H1 (cell line): ENCODE data around the gene TRNP1. TPM values are rescaled to one million over a fixed set of nuclear protein-coding genes. Genes with fewer than 3 reads are reported as not detected.

ENCODE experiments used
- CTCF ChIA-PET: fragments of 300-600 bp; sonication (Branson Sonifier 250); formaldehyde crosslinking; loops from one replicate; lab custom pipeline; 2021; ENCODE audit not compliant: partially characterized antibody; lab: Charles Lee
- POLR2A ChIA-PET: fragments of 300-600 bp; sonication (Branson Sonifier 250); formaldehyde crosslinking; loops from one replicate; lab custom pipeline; 2021; ENCODE audit warnings: inconsistent platforms; ENCODE audit not compliant: partially characterized antibody; lab: Charles Lee
- DNase-seq, 2 experiments: peaks; one replicate each; pipeline versions ENCODE4 v3.0.0 to v3.0.0-alpha.2; 2010 to 2022; ENCODE audit warnings: low spot score in 2 of 2, low read depth in 1 of 2, mixed read lengths in 1 of 2
- FAIRE-seq: peaks from 2 replicates; lab custom pipeline; 2011; peaks lifted over from hg19 to GRCh38; lab: Jason Lieb, UNC
- H2AFZ ChIP-seq: 2 replicates; pipeline ENCODE4 v1.8.1; 2012; ENCODE audit warnings: low read length, inconsistent platforms
- H2AK5ac ChIP-seq: 2 replicates; pipeline ENCODE4 v1.6.1; 2013; ENCODE audit warnings: low read depth, low read length
- H2BK120ac ChIP-seq: replicated peaks from 2 replicates; pipeline ENCODE3; 2013; ENCODE audit warnings: low read depth, low read length, inconsistent platforms
- H2BK12ac ChIP-seq: 2 replicates; pipeline ENCODE4 v1.6.1; 2013; ENCODE audit warnings: low read depth, low read length
- H2BK15ac ChIP-seq: 2 replicates; pipeline ENCODE4 v1.6.1; 2013; ENCODE audit warnings: low read length
- H2BK20ac ChIP-seq: 2 replicates; pipeline ENCODE4 v1.6.1; 2013; ENCODE audit warnings: low read length
- H2BK5ac ChIP-seq: 2 replicates; pipeline ENCODE4 v1.6.1; 2013; ENCODE audit warnings: low read depth, low read length
- H3K14ac ChIP-seq: 2 replicates; pipeline ENCODE4 v1.6.1; 2013; ENCODE audit warnings: inconsistent platforms; ENCODE audit not compliant: insufficient read length
- H3K18ac ChIP-seq: 2 replicates; pipeline ENCODE4 v1.6.1; 2013; ENCODE audit warnings: low read length; ENCODE audit errors: extremely low read depth
- H3K23ac ChIP-seq: 2 replicates; pipeline ENCODE4 v1.6.1; 2013; ENCODE audit warnings: inconsistent platforms; ENCODE audit not compliant: insufficient read length
- H3K23me2 ChIP-seq: 2 replicates; pipeline ENCODE4 v1.6.1; 2013; ENCODE audit warnings: low read depth, low read length
- H3K27ac ChIP-seq: 2 replicates; pipeline ENCODE4 v1.6.1; 2011; ENCODE audit warnings: low read depth, low read length, inconsistent platforms
- H3K27me3 ChIP-seq, 4 experiments: replicated peaks in 1 of 4; 1 replicate in 1 of 4; 2 replicates in 3 of 4; pipeline versions ENCODE4 v1.6.1 to v1.8.1; 2011 to 2013; ENCODE audit warnings: low read length in 3 of 4, mild to moderate bottlenecking in 3 of 4, inconsistent platforms in 2 of 4, mixed read lengths in 2 of 4, moderate library complexity in 1 of 4; ENCODE audit not compliant: control insufficient read depth in 3 of 4, insufficient read depth in 3 of 4; ENCODE audit errors: extremely low read depth in 1 of 4
- H3K36me3 ChIP-seq, 4 experiments: 2 replicates each; pipeline versions ENCODE4 v1.6.1 to v1.8.1; 2011 to 2013; ENCODE audit warnings: mild to moderate bottlenecking in 4 of 4, low read length in 3 of 4, moderate library complexity in 2 of 4, control low read depth in 1 of 4, inconsistent platforms in 1 of 4; ENCODE audit not compliant: insufficient read depth in 4 of 4, control insufficient read depth in 2 of 4
- H3K4ac ChIP-seq: replicated peaks from 2 replicates; pipeline ENCODE3; 2013; ENCODE audit warnings: low read length, low read depth, mixed read lengths, inconsistent platforms; ENCODE audit not compliant: insufficient read length
- H3K4me1 ChIP-seq, 4 experiments: replicated peaks in 1 of 4; 1 replicate in 1 of 4; 2 replicates in 3 of 4; pipeline versions ENCODE4 v1.6.1 to v1.8.1; 2011 to 2013; ENCODE audit warnings: low read length in 3 of 4, inconsistent platforms in 2 of 4, mixed read lengths in 1 of 4; ENCODE audit not compliant: insufficient read depth in 4 of 4, control insufficient read depth in 3 of 4
- H3K4me2 ChIP-seq, 2 experiments: 2 replicates each; pipeline versions ENCODE4 v1.6.1 to v1.8.1; 2011 to 2013; ENCODE audit warnings: low read depth in 2 of 2, low read length in 2 of 2, control low read depth in 1 of 2, inconsistent platforms in 1 of 2, mild to moderate bottlenecking in 1 of 2; ENCODE audit not compliant: insufficient read depth in 1 of 2
- H3K4me3 ChIP-seq, 4 experiments: fragments of 200-600, 300-600 bp in 1 of 4; sonication (generic), shearing (Covaris generic), sonication (Bioruptor Twin) in 1 of 4; 2 replicates each; pipeline versions ENCODE4 v1.5.1 to v1.8.1; 2011 to 2016; ENCODE audit warnings: low read length in 4 of 4, low read depth in 3 of 4, control low read depth in 2 of 4, inconsistent platforms in 2 of 4, mild to moderate bottlenecking in 2 of 4, mixed read lengths in 1 of 4, moderate library complexity in 1 of 4; ENCODE audit not compliant: insufficient read depth in 2 of 4; ENCODE audit errors: extremely low read depth in 1 of 4
- H3K56ac ChIP-seq: replicated peaks from 2 replicates; pipeline ENCODE3; 2013; ENCODE audit warnings: low read depth, mild to moderate bottlenecking, mixed read lengths, low read length, inconsistent platforms; ENCODE audit not compliant: insufficient read length
- H3K79me1 ChIP-seq: 2 replicates; pipeline ENCODE4 v1.6.1; 2013; ENCODE audit warnings: low read depth, low read length, control low read depth
- H3K79me2 ChIP-seq, 2 experiments: 2 replicates each; pipeline versions ENCODE4 v1.6.1 to v1.8.1; 2012 to 2013; ENCODE audit warnings: low read length in 2 of 2, mild to moderate bottlenecking in 2 of 2, inconsistent platforms in 1 of 2; ENCODE audit not compliant: insufficient read depth in 2 of 2, control insufficient read depth in 1 of 2
- H3K9ac ChIP-seq, 4 experiments: replicated peaks in 1 of 4; 1 replicate in 1 of 4; 2 replicates in 3 of 4; pipeline versions ENCODE4 v1.6.1 to v1.8.1; 2011 to 2013; ENCODE audit warnings: low read depth in 3 of 4, low read length in 3 of 4, control low read depth in 2 of 4, mild to moderate bottlenecking in 2 of 4, moderate library complexity in 2 of 4, inconsistent platforms in 1 of 4; ENCODE audit errors: extremely low read depth in 1 of 4
- H3K9me3 ChIP-seq, 2 experiments: 2 replicates each; pipeline versions ENCODE4 v1.6.1 to v1.8.1; 2012 to 2013; ENCODE audit warnings: mild to moderate bottlenecking in 2 of 2, moderate library complexity in 2 of 2, control low read depth in 1 of 2, inconsistent platforms in 1 of 2, low read depth in 1 of 2, low read length in 1 of 2, mixed read lengths in 1 of 2; ENCODE audit not compliant: insufficient read depth in 2 of 2
- H4K20me1 ChIP-seq, 2 experiments: replicated peaks in 1 of 2; 2 replicates each; pipeline versions ENCODE3 to v1.8.1; 2011 to 2013; ENCODE audit warnings: inconsistent platforms in 2 of 2, low read length in 2 of 2, mild to moderate bottlenecking in 1 of 2; ENCODE audit not compliant: insufficient read depth in 2 of 2, control insufficient read depth in 1 of 2
- H4K5ac ChIP-seq: 2 replicates; pipeline ENCODE4 v1.6.1; 2013; ENCODE audit warnings: low read length, low read depth, mixed read lengths, inconsistent platforms; ENCODE audit not compliant: insufficient read length
- H4K8ac ChIP-seq: 2 replicates; pipeline ENCODE4 v1.8.0; 2013; ENCODE audit warnings: mild to moderate bottlenecking, moderate library complexity, low read length, inconsistent platforms; ENCODE audit not compliant: insufficient read depth; ENCODE audit errors: extremely low read depth
- H4K91ac ChIP-seq: replicated peaks from 2 replicates; pipeline ENCODE3; 2013; ENCODE audit warnings: low read length, mixed read lengths, inconsistent platforms; ENCODE audit not compliant: insufficient read length
- CHD1 ChIP-seq: IDR thresholded peaks from 2 replicates; pipeline ENCODE4 v1.6.1; 2012; ENCODE audit warnings: low read depth, low read length, improper control_type of control experiment
- RBBP5 ChIP-seq: IDR thresholded peaks from 2 replicates; pipeline ENCODE4 v1.7.1; 2012; ENCODE audit warnings: low read depth, mild to moderate bottlenecking, inconsistent platforms, low read length, moderate library complexity, borderline replicate concordance
- SRF ChIP-seq: IDR thresholded peaks from 2 replicates; pipeline ENCODE4 v1.6.1; 2011; ENCODE audit warnings: mild to moderate bottlenecking, low read depth, low read length, moderate library complexity
- TEAD4 ChIP-seq: IDR thresholded peaks from 2 replicates; pipeline ENCODE4 v1.6.1; 2012; ENCODE audit warnings: low read depth, low read length, inconsistent platforms, mixed read lengths
- WGBS, 2 experiments: shearing (Covaris generic) in 1 of 2; methylation state at CpG; one replicate each; pipeline versions ENCODE4 v1.1.6 to v1.1.7; 2013 to 2015; ENCODE audit warnings: low lambda C conversion rate in 2 of 2, mixed read lengths in 2 of 2, inconsistent platforms in 1 of 2, low coverage in 1 of 2, missing lambda C conversion rate in 1 of 2; ENCODE audit not compliant: insufficient replicate concordance in 2 of 2, insufficient coverage in 1 of 2, insufficient read length in 1 of 2; ENCODE audit errors: extremely low coverage in 1 of 2, missing lambda C conversion rate in 1 of 2; 5-methylcytosine and 5-hydroxymethylcytosine counted together
- polyA plus RNA-seq, 7 experiments: library from polyadenylated mRNA; depleted of rRNA in 3 of 7; stranded (reverse) in 5 of 7; unstranded in 2 of 7; fragments of >200 nt in 5 of 7; fragments of 200-250 nt in 2 of 7; gene quantifications; 1 replicate in 5 of 7; 2 replicates in 1 of 7; 4 replicates in 1 of 7; pipeline versions ENCODE4 v1.2.1 to v1.2.3, GENCODE V29; 2011 to 2013; ENCODE audit warnings: missing spikeins in 2 of 7, mixed read lengths in 2 of 7
- total RNA-seq: library from RNA; stranded (reverse); fragmentation: NEBNext Ultra II Directional; extraction: Animal tissue kit (Norgen Biotek cat#: 25700); gene quantifications from 2 replicates; pipeline ENCODE4 v1.2.1, GENCODE V29; 2021
- TF ChIP-seq, protein P1 (sequence below): IDR thresholded peaks from 2 replicates; pipeline ENCODE4 v1.6.1; 2012; ENCODE audit warnings: inconsistent platforms
- TF ChIP-seq, protein P2 (sequence below): IDR thresholded peaks from 2 replicates; pipeline ENCODE4 v1.6.1; 2012; ENCODE audit warnings: inconsistent platforms

TRNP1 gene
- total and polyA plus RNA-seq, 2 of the 8 experiments (the other 6 are each of a cell fraction or from before 2014, with no cell fraction given), result 51.7 to 102 TPM

GRCh38 chr1:27042670-27043069 is 49.2 kb downstream of the TRNP1 start:
- H3K27me3 ChIP-seq, result no peaks in the 10 kb centered on the region
- H3K4me2 ChIP-seq, result no peak overlapping the region
- peaks cover 7 to 25% (median 12%) of the 10 kb centered on the region in 4 experiments for H3K4me1 ChIP-seq
- H3K79me2 ChIP-seq, result no peaks in the 10 kb centered on the region
- no peak overlapping the region for H3K23ac ChIP-seq
- 0 out of 2 replicates have a peak overlapping the region, but pooled peaks have one; percentile 88 for H2BK12ac ChIP-seq
- no peak overlapping the region for H2BK15ac ChIP-seq
- H4K5ac ChIP-seq, result no peak overlapping the region
- H2BK120ac ChIP-seq, result no peak overlapping the region
- H3K4me3 ChIP-seq, result no peak overlapping the region
- no peaks in the 10 kb centered on the region for H3K9me3 ChIP-seq
- TF ChIP-seq, protein P1, sequence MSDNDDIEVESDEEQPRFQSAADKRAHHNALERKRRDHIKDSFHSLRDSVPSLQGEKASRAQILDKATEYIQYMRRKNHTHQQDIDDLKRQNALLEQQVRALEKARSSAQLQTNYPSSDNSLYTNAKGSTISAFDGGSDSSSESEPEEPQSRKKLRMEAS, result peak; percentile 49; the same call in 1 of the 2 replicates
- TF ChIP-seq SRF, result peak; percentile 78
- TF ChIP-seq, protein P2, sequence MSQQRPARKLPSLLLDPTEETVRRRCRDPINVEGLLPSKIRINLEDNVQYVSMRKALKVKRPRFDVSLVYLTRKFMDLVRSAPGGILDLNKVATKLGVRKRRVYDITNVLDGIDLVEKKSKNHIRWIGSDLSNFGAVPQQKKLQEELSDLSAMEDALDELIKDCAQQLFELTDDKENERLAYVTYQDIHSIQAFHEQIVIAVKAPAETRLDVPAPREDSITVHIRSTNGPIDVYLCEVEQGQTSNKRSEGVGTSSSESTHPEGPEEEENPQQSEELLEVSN, result no peak
- peak; percentile 44; the same call in 1 of the 2 replicates for TF ChIP-seq TEAD4
- no peak for TF ChIP-seq RBBP5
- TF ChIP-seq CHD1, result no peak
- DNase-seq (no peak), FAIRE-seq (peak; percentile 13)
- no peaks in the 10 kb centered on the region for H3K79me1 ChIP-seq
- H2AK5ac ChIP-seq, result no peak overlapping the region
- no peak overlapping the region for H2BK20ac ChIP-seq
- H3K56ac ChIP-seq, result no peak overlapping the region
- H3K23me2 ChIP-seq, result no peaks in the 10 kb centered on the region
- no peak overlapping the region for H4K8ac ChIP-seq
- H3K27ac ChIP-seq, result peak overlapping the region; percentile 45; the same call in 1 of the 2 replicates
- H4K91ac ChIP-seq, result peak overlapping the region; percentile 25
- H4K20me1 ChIP-seq, result no peaks in the 10 kb centered on the region
- H3K4ac ChIP-seq, result no peak overlapping the region
- peak overlapping the region; percentile 73; the same call in 1 of the 2 replicates for H2BK5ac ChIP-seq
- no peak overlapping the region for H3K9ac ChIP-seq
- no peak overlapping the region for H3K14ac ChIP-seq
- no peaks in the 10 kb centered on the region for H3K36me3 ChIP-seq
- CTCF ChIA-PET, result interaction anchor here (0.6 to 26.4 kb wide), 16 partner anchors 10 to 253 kb away, joined by 3 to 790 read pairs (median 42); partner anchors contain the start of gene TRNP1
- no peak overlapping the region for H3K18ac ChIP-seq
- 66% methylated on average over 7 of the region's 7 CpGs; no CpG with 5 or more reads in 1 of the 2 experiments for whole genome bisulfite sequencing, 2 experiments
- POLR2A ChIA-PET, result interaction anchor here (0.6 to 58.9 kb wide), 11 partner anchors 10 to 100 kb away, joined by 3 to 1829 read pairs (median 7); partner anchors contain the start of genes TENT5B and TRNP1
- no peak overlapping the region for H2AFZ ChIP-seq
